RWPE2 (cell line): ENCODE data around the gene MEOX1.
A peak's percentile ranks its signal among the peaks of the same experiment; 100 is the strongest.

Source experiments
- ATAC-seq: fragments of 200-7000 bp; cut with Tn5 transposase; 3 replicates; pipeline ENCODE4 v1.9.1; 2021; ENCODE audit warnings: low read depth
- DNase-seq: peaks from one replicate; pipeline ENCODE4 v3.0.0-alpha.2; 2020; ENCODE audit warnings: low spot score
- H3K27ac ChIP-seq: fragments of 450-650 bp; 2 replicates; pipeline ENCODE4 v1.5.1; 2017; ENCODE audit warnings: mild to moderate bottlenecking; ENCODE audit not compliant: poor library complexity, severe bottlenecking
- H3K27me3 ChIP-seq: fragments of 250-450 bp; sonication (Bioruptor Pico); 2 replicates; pipeline ENCODE4 v1.5.1; 2021; ENCODE audit warnings: mild to moderate bottlenecking, moderate library complexity; ENCODE audit not compliant: insufficient read depth, poor library complexity, severe bottlenecking
- H3K36me3 ChIP-seq: fragments of 250-450 bp; sonication (Bioruptor Pico); 2 replicates; pipeline ENCODE4 v1.5.1; 2020; ENCODE audit warnings: low read depth, mild to moderate bottlenecking, moderate library complexity
- H3K4me1 ChIP-seq: fragments of 250-450 bp; sonication (Bioruptor Pico); 2 replicates; pipeline ENCODE4 v1.5.1; 2021; ENCODE audit warnings: mild to moderate bottlenecking, moderate library complexity; ENCODE audit not compliant: insufficient read depth, poor library complexity, severe bottlenecking
- H3K4me3 ChIP-seq: fragments of 250-450 bp; sonication (Bioruptor Pico); 2 replicates; pipeline ENCODE4 v1.5.1; 2021; ENCODE audit warnings: mild to moderate bottlenecking, moderate library complexity; ENCODE audit not compliant: severe bottlenecking
- H3K9me3 ChIP-seq: fragments of 250-450 bp; sonication (Bioruptor Pico); 2 replicates; pipeline ENCODE4 v1.5.1; 2021; ENCODE audit warnings: mild to moderate bottlenecking, moderate library complexity; ENCODE audit not compliant: severe bottlenecking
- CTCF ChIP-seq: fragments of 450-650 bp; IDR thresholded peaks from one replicate; pipeline ENCODE4 v1.5.1; 2017; ENCODE audit warnings: mild to moderate bottlenecking, moderate library complexity; ENCODE audit not compliant: poor library complexity, severe bottlenecking

MEOX1 gene

GRCh38 chr17:43597624-43598356 is 63.9 kb downstream of the MEOX1 start:
- DNase-seq (no peak), ATAC-seq (no peak)
- no peaks in the 10 kb centered on the region for H3K36me3 ChIP-seq
- no peaks in the 10 kb centered on the region for H3K9me3 ChIP-seq
- no peaks in the 10 kb centered on the region for H3K27me3 ChIP-seq
- H3K4me3 ChIP-seq: no peak overlapping the region
- no peak for TF ChIP-seq CTCF
- peaks cover 8% of the 10 kb centered on the region for H3K4me1 ChIP-seq
- H3K27ac ChIP-seq: no peak overlapping the region

- H3K27me3 ChIP-seq: no peaks in the 10 kb centered on the region
- H3K4me3 ChIP-seq: no peak overlapping the region
- no peak overlapping the region for H3K27ac ChIP-seq
- DNase-seq (no peak), ATAC-seq (no peak)
- H3K4me1 ChIP-seq: peaks cover 23% of the 10 kb centered on the region
- H3K9me3 ChIP-seq: no peaks in the 10 kb centered on the region
- H3K36me3 ChIP-seq: no peaks in the 10 kb centered on the region
- no peak for TF ChIP-seq CTCF
These were observed 66.3 kb downstream of the MEOX1 start for GRCh38 chr17:43595466-43595865.

- Histone ChIP-seq H3K27ac (peak overlapping the region; percentile 74), H3K9me3 (no peaks in the 10 kb centered on the region), H3K27me3 (no peaks in the 10 kb centered on the region), H3K36me3 (no peaks in the 10 kb centered on the region), H3K4me1 (peaks cover 15% of the 10 kb centered on the region), H3K4me3 (no peak overlapping the region)
- ATAC-seq: peak; percentile 85
- TF ChIP-seq CTCF: no peak
- DNase-seq: no peak
These were observed 69.8 kb downstream of the MEOX1 start for GRCh38 chr17:43591779-43592562.

GRCh38 chr17:43591001-43591400 is 70.7 kb downstream of the MEOX1 start:
- ATAC-seq: no peak
- Histone ChIP-seq H3K27ac (peak overlapping the region; percentile 74), H3K9me3 (no peaks in the 10 kb centered on the region), H3K4me1 (peaks cover 15% of the 10 kb centered on the region), H3K27me3 (no peaks in the 10 kb centered on the region), H3K36me3 (no peaks in the 10 kb centered on the region), H3K4me3 (no peak overlapping the region)
- TF ChIP-seq CTCF: no peak
- DNase-seq: no peak
